IPS-NIHi7 (cell line): ENCODE measurements around the gene TIMM17A.

Experiments
- DNase-seq: peaks from one replicate; pipeline ENCODE4 v3.0.0; 2012; ENCODE audit warnings: mixed read lengths; ENCODE audit errors: extremely low spot score

Gene TIMM17A

DNA sequence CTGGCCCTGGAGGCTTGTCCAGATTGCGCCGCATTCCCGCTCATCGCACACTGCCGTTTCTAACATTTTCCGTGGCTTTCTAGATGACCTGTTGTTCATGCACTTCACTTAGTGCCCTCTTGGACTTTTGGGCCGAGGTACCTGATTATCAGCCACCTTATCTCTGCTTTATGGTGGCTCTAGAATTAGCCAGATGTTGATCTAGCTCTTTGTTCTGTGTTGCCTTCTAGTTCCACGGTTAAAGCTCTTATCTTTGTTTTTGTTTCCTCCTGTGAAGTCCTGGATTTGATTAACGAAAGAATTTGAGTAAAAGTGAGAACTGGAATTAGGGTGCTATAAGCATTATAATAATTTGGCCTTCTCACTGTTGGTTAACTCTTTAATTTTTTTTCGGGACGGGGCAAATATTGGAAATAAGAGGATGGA is 28.1 kb downstream of the TIMM17A start:
- DNase-seq, result no peak

DNA sequence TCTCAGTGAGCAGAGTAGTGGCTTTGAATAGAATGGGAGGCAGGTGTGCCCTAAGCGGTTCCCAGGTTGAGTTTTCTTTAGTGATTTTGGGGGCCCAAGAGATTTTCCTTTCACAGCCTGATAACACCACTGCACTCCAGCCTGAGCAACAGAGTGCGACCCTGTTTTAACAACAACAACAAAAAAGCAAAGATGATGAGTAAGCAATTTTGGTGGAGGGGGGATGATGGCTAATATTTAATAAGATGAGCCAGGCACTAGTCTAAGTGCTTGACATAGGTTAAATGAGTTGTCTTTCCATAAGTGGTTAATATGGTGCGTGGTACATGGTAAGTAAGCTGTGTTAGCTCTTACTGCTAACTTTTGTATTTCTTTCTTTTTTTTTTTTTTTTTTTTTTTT is 29.1 kb downstream of the TIMM17A start:
- no peak for DNase-seq

DNA sequence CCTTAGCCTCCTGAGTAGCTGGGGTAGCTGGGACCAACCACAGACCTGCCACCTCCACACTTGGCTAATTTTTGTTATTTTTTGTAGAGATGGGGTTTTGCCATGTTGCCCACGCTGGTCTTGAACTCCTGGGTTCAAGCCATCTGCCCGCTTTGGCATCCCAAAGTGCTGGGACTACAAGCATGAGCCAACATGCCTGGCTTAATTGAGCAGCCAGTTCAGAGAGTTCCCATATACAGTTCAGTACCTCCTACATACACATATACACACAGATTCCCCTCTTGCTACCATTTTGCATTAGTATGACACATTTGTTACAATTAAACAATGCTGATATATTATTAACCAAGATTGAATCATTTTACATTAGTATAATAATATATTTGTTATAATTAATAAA is 30.1 kb downstream of the TIMM17A start:
- no peak for DNase-seq

DNA sequence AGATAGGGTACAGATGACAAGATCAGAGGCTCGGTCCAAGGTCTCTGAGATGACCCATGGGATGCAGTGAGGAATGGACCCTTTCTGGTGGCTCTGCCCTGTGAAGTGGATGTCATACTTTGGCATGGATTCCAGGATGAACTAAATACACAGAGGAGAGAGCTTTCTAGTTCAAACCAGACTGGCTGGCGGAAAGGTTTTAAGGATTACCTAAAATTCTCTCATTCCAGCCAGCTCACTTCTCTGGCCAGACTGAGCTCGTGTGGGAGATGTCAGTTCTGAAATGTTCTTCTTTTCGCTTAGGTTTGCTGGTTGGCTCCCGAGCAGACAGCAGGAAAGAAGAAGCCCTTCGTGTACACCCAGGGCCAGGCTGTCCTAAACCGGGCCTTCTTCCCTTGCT is 33.3 kb downstream of the TIMM17A start:
- no peak for DNase-seq

DNA sequence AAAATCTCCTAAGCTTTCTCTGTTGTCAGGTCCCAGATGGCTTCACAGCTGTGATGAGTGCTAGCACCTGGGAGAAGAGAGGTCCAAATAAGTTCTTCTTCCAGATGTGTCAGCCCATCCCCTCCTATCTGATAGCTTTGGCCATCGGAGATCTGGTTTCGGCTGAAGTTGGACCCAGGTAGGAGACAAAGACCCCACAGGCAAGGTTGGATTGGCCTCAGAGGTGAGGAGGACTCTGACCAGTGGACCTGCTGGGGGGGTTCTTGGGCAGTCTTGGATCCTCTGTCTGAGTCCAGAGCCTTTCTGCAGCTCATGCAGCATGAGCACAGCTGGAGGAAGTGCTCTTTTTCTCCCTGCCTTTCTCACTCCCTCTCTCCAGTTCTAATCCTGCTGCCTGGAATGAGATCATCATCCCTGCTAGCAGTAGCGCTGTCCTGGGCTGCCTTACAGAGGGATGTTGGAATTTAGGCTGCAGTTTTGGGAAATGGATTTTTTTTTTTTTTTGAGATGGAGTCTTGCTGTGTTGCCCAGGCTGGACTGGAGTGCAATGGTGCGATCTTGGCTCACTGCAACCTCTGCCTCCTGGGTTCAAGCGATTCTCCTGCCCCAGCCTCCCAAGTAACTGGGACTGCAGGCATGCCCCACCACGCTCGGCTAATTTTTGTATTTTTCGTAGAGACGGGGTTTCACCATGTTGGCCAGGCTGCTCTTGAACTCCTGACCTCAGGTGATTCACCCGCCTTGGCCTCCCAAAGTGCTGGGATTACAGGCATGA is 34.2 kb downstream of the TIMM17A start:
- no peak for DNase-seq

DNA sequence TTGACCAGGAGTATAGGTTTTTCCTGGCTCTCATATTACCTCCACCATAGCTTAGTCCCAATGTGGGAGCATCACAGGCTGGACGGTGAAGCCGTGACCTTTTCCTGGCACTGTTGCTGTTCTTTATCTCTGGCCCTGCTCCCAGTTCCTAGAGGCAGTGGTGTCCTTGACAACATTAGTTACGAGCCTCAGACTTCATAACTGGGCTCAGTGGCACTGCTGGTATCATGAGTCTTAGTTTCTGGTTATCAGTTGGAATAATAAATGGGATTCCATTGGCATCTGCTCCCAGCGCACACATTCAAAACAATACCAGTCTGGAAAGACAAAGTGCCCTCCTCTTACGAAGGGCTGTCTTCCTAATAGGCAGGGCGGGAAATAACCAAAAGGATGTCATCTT is 35.1 kb downstream of the TIMM17A start:
- no peak for DNase-seq

DNA sequence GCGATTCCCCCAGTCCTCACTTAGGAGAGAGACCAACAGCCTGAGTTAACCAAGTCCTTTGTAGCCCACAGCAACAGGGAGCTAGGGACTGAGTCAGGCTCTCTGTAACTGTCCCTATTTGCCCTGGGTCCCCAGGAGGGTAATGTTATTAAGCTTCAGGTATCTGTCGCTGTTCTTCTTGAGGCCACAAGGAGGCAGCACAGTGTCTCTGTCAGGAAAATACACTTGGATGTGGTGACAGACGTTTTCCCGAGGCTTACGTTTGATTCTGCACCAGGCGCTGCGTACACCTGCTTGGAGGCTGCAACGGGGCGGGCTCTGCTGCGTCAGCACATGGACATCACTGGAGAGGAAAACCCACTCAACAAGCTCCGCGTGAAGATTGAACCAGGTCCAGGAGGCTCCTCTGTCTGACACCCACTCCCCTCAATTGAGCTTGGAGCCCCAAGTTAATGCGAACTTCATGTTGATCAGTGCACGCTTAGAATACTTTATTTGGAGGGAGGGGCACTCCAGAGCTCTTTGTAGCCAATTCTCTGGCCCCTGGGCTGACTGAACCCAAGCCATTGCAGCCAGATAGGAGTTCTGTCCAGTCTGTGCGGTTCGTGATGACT is 44.4 kb downstream of the TIMM17A start:
- peak; percentile 87 for DNase-seq

DNA sequence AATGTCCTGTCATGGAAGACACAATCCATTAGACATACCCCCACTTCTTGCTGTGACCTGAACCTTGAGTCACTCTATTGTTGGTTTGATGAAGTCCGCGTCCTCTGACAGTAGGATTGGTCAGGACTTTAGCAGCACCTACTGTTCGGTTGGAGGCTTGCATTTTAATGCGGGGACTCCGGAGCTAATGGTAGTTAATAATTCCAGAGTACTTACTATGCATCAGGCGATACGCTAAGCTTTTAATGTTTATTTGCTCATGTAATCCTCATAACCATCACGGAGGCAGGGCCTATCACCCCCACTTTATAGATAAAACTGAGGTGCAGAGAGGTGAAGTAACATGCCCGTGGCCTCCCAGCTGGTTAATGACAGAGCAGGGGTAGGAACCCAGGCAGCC is 47.2 kb downstream of the TIMM17A start:
- DNase-seq, result no peak

DNA sequence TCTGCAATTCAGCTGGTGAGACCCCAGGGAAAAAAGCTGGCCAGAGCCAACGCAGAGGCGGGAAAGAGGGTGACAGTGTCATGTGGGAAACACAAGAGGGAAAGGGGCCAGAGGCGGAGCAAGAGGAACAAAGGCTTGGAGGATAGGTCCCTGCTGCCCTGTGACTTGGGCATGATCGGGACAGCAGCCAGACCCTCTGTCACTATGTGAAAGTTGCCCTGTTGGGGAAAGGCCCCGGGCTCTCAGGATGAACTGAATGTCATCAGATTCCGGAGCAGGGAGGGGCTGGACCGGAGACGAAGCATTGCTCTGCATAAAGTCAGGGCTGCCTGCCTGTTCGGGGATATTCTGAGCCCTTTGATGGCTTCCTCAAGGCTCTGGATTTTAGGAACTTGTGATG is 49.4 kb downstream of the TIMM17A start:
- no peak for DNase-seq

DNA sequence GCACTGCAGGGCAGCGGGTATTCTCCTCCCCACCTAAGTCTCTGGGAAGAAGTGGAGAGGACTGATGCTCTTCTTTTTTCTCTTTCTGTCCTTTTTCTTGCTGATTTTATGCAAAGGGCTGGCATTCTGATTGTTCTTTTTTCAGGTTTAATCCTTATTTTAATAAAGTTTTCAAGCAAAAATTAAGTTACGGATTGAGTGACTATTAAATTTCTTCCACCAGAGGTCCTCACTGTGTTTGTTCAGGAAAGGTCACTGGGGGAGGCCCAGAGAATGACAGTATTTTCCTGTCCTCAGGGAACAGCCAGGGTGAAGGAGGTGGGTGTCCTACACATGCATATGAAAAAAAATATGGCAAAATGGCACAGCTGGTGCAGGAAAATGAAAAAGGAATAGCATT is 50.7 kb downstream of the TIMM17A start:
- DNase-seq, result no peak

DNA sequence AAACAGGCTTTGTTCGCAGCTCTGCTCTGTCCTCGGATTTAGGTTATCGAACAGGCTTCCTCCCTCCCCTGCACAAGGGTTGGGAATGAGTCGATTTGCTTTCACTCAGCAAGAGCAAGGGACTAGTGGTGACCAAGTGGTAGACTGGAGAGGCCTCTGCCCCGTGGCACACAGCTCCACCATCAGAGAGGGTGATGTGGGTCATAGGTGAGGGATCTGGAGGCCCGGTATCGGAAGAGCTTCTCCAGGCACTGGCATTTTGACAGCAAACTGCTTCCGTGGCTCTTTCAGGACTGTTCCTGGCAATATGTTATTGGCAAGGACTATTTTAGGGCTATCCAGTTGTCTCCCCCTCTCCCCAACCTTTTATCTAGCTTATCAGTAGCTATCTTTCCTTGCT is 52.0 kb downstream of the TIMM17A start:
- DNase-seq, result no peak

DNA sequence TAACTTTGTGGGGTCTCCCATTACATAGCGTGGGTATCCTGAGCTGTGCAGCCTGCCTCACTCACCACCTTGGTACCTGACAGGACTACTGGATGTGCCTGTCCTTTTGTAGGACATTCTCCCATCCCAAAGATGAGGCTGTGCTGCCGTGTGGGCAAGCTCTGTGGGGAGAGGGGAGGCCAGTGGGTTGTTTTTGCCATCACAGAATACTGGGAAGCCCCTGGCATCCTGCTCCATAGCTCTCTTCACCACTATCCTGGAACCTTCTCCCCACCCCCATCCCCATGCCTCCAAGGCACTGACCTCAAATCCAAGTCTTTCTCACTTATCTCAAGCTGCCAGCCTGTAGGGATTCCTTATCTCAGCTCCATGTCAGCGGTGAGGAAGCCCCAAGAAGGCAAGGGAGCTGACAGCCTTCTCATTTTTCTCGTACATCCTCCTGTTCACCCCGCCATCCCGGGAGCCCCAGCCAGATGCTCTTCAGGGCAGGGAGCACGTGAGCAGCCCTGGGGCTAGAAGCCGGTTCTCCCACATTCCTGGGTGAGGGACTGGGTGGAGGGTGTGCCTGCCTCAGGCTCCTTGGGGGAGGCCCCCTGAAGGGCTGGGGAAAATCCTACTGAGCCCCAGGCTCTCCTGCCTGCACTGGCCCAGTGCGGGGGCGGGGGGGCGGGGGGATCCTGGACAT is 52.6 kb downstream of the TIMM17A start:
- DNase-seq, result peak; percentile 90

DNA sequence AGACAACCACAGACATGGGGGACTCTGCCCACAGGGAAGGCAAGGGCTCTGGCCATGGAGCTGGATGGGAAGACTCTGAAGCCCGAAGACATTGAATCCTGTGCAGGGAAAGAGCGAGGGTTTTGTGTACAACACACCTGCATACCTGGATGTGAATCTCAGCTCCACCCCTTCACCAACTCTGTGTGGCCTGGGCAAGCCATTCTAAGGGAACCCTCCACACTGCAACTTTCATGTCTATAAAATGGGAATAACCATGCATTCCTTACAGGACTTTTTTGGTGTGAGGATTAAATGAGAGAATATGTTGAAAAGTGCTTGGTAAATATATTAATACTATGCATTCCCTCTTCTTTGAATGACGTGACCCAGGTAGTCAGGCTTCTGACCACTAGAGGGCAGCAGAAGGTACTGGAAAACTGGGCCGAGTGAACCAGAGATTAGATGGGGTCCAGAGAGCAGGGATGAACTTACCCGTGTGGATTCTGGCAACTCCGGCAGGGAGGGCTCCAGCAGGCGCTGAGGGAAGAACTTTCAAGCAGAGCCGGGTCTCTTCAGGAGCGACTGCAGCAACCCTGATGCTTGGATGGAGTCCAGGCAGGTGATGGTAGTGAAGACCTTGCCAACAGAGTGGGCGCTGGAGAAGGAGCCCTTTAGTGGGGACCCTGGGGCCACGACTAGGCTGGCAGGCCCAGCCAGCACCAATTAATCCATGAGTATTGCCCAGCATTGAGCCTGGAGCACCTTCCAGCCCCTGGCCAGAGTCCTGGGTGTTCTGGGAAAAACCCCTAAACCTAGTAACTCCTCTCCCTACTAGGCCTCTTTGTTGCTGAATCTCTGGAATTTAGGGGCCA is 54.2 kb downstream of the TIMM17A start:
- peak; percentile 79 for DNase-seq

DNA sequence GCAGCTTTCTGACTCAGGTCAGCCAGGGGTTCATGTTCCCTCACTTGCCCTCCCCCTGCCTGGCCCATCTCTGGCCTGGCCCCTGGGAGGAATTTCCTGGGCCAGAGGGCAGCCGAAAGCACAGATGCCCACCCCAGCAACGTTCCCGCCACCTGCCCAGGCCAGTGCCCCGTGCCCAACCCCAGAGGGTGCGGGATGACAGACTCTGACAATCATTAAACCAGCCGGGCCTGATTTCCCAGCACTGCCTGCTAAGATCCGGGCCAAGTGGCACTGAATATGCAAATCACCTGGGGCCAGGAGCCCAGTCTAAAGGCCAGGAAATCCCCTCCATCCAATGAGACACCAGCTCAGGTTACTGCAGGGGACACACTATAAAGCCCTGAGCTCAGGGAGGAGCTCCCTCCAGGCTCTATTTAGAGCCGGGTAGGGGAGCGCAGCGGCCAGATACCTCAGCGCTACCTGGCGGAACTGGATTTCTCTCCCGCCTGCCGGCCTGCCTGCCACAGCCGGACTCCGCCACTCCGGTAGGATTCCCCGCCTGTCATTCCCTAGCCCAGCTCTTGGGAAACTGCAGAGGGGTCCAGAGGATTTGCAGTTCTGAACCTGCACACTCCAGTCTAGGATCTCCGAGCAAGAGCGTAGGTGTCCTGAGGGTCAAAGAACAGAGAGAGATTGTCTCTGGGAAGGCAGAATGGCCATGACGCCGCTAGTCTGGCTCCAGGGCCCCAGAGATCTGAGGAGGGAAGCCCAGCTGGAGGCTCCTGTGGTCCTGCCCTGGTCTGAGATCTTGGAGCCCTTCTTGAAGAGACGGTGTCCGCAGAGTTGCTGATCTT is 55.1 kb downstream of the TIMM17A start, which contains the start of gene ELF3:
ELF3 (plus strand) TSS at position 408 of the 836 bp plus-strand sequence. CDS start 550 bp downstream, outside the sequence.
- DNase-seq, result peak; percentile 95

DNA sequence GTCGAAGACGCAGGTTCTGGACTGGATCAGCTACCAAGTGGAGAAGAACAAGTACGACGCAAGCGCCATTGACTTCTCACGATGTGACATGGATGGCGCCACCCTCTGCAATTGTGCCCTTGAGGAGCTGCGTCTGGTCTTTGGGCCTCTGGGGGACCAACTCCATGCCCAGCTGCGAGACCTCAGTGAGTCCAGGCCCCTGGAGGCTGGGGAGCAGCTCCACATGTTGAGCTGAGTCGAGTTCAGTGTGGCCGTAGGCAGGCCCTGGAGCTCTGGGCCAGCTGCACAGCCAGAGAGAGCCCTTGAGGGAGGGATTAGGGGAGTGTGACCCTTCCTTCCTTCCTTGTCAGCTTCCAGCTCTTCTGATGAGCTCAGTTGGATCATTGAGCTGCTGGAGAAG is 56.7 kb downstream of the TIMM17A start:
- no peak for DNase-seq

DNA sequence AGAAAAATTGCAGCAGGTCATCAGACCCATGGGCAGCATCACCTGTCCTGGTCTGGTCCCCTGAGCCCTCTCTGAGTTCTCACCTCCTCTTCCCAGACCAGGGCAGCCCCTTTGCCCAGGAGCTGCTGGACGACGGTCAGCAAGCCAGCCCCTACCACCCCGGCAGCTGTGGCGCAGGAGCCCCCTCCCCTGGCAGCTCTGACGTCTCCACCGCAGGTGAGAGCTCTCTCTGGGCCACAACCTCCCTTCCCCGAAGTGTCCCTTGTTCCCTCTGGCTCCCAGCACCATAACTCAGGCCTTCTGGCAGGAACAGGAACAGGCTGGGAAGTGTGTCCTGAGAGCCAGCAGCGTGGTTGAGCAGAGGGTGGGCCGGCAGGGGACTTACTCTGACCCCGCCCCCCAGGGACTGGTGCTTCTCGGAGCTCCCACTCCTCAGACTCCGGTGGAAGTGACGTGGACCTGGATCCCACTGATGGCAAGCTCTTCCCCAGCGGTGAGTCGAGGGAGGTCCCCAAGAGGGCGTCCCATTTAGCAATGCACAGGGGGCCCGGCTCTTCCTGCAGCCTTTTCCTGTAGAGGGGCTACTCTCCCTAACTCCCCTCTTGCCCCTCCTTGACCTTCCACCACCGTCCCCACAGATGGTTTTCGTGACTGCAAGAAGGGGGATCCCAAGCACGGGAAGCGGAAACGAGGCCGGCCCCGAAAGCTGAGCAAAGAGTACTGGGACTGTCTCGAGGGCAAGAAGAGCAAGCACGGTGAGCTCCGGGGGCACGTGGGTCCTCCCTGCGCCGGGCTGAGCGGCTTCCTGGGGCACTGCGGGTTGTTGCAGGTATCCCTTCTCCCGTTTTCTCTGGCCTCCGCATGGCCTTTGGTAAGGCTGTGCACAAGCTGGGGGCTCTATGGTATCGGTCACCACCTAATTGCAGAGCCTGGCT is 57.5 kb downstream of the TIMM17A start:
- no peak for DNase-seq

DNA sequence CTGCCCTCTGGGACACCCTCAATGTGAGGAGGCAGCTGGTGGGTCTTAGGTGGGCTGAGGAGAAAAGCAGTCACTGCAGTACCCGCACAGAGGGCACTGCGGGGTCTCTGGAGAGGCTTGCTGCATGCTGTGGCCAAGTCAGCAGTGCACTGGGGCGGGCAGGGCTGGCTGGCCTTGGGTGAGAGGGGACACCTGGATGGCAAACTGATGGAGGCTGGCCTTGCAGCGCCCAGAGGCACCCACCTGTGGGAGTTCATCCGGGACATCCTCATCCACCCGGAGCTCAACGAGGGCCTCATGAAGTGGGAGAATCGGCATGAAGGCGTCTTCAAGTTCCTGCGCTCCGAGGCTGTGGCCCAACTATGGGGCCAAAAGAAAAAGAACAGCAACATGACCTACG is 58.3 kb downstream of the TIMM17A start:
- no peak for DNase-seq

DNA sequence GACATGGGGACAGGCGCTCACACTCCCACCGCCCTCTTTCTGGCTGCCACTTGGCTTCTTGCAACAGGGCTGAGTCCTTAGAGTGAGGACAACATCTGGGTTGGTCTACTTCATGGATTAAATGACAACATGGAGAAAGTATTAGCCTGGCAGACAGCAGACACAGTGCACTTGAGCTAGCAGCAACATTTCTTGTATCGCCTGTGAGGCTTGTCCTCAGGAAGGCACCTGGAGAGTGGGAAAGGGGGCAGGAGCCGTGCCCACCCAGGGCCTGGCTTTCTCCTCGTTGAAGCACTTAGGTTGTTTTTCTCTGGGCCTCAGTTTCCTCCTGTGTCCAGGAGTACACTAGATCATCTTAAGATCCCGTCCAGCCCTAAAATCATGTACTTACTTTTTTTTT is 58.8 kb downstream of the TIMM17A start:
- DNase-seq, result no peak

DNA sequence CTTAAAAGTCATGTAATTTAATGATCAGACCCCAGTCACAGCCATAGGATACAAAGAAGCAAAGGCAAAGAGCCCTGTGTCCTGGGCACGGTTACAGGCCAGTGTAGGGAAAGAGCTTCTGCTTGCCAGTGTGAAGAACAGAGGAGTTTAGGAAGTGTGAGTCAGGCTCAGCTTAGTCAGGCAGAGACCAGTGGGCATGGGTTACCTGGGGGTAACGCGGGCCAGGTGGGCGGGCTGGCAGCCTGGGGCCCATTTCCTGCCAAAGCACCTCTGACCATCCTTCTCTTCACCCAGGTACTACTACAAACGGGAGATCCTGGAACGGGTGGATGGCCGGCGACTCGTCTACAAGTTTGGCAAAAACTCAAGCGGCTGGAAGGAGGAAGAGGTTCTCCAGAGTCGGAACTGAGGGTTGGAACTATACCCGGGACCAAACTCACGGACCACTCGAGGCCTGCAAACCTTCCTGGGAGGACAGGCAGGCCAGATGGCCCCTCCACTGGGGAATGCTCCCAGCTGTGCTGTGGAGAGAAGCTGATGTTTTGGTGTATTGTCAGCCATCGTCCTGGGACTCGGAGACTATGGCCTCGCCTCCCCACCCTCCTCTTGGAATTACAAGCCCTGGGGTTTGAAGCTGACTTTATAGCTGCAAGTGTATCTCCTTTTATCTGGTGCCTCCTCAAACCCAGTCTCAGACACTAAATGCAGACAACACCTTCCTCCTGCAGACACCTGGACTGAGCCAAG is 59.8 kb downstream of the TIMM17A start:
- DNase-seq, result no peak
